ENCODE data around the gene DAPK1.
A peak's percentile ranks its signal among the peaks of the same experiment; 100 is the strongest.

The DAPK1 gene

DNA sequence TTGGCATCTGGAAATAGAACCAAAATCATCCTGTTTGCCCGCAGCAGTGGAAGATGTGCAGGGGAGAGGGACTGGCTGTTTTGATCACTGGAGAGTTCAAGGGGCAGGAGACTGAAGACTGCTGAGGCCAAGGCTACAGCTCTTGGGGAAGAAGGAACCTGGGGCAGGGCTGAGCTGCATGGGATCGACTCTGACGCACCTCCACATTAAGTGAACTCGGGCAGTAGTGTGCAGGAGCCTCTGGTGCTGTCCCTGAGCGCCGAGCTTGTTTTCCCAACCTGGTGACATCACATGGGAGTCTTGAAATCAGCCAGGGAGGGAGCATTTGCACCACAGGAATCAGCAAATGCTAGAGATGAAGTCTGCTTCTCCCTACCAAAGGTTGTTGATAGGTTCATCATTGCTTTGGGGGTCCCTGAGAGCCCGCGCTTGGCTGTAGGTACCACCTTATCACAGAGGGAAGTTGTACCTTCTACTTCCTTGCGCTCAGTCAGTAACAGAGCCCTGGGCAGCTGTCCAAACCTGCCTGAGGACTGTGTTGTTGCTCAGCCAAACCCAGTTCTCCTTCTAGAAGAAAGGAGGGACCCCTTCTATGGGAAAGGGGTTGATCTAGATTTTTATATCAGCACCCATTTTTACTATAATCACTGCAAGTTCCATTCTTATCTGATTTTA, 175.9 kb downstream of the DAPK1 start:
- no peak for DNase-seq

DNA sequence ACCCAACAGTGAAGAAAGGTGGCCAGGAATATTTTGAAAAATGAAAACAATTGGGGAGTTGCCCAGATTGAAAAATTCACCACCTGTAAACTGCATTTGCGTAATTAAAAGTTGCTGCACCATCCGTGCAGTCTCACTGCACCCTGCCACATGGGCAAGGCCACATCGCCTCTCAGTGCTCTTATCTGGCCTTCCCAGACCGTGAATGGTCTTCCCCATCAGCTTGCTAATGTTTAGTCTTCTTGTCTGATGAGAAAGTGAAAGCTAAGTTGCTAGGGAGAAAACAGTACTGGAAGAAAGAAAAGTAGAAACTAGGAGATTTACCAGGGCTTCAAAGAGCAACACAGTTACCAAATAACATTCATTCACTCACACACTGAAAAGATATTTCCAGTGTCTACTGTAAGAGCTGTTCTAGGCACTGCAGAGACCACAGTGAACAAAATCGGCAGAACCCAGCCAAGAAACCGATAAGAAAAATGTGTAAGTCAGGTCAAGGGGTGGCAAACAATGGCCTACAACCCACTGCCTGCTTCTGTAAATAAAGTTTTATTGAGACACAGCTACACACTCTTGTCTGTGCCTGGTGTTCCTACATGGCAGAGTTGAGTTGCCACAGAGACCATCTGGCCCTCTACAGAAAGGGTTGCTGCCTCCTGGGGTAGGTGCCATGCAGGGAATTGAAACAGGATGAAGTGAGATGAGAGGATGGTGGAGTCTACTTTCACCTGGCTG, 177.1 kb downstream of the DAPK1 start:
- DNase-seq, result no peak

- no peak for DNase-seq
Measured at GRCh38 chr9:87675906-87676515, 178.3 kb downstream of the DAPK1 start.

DNA sequence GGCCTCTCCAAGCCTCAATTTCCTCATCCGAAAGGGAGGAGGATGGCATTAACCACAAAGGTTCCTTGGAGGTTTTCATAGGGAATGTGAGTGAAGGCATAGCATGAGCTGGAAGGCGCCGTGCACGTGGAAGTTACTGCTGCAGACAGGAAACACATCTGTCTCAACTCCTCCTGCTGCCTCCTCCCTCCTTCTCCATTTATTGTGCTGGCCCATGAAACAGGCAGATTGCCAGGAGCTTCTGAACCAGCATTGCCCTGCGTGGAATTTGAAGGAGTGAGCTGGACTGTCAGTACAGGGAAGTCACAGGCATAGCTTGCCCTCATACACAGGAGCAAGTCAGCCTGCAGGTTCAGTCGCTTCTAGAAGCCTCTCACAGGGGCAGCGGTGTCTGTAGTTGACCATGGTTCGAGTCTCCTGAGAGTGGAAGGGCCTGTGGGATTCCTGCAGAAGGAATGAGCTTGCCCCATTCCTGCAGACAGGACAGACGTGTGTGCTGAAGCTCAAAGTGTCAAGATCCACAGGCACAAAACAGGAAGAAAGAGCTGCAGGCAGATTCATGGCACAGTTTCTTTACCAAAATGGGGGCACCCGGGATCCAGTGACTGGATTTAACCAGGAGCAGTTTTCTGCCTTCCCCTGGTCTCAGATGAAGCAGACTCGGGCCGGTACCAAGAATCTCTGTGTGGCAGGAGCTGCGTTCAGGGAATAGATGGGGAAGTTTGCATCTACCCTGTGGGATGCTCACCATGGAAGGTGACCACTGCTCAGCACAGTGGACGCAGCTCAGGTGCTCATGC, 179.5 kb downstream of the DAPK1 start:
- DNase-seq, result no peak

DNA sequence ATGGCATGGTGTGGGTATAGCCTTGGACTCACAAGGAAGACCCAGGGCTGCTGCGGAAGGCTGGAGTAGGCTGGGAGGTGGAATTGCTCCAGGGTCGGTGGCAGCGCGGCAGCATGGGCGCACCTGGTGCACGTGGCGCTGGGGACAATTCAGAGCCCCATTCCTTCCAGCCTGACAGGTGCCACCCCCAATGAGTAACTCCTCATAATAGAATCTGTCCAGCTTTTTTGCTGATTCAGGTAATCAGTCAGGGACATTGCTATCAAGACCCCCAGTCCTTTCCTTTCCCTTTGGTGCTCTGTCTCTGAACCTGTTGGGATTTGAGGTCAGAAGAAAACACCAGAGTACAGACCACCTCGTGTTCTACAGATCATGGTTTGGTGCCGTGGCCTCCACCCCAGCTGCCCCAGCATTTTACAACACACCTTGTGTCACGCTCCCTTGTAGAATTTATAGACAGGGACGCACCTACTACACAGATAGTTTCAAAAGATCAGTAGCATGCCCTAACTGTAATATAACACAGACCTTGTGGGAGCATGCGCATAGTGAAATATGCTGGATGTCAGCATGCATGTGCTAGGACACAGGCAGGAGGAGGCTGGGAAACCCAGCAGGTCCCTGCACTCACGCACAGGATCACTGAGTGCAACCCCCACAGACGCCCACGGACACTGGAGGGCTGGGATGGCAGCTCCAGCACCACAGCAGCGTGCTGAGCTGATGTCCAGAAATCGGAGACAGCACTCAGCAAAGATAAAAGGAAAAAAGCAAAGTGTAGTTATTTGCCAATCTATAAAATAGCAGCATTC, 180.3 kb downstream of the DAPK1 start:
- DNase-seq, result no peak

DNA sequence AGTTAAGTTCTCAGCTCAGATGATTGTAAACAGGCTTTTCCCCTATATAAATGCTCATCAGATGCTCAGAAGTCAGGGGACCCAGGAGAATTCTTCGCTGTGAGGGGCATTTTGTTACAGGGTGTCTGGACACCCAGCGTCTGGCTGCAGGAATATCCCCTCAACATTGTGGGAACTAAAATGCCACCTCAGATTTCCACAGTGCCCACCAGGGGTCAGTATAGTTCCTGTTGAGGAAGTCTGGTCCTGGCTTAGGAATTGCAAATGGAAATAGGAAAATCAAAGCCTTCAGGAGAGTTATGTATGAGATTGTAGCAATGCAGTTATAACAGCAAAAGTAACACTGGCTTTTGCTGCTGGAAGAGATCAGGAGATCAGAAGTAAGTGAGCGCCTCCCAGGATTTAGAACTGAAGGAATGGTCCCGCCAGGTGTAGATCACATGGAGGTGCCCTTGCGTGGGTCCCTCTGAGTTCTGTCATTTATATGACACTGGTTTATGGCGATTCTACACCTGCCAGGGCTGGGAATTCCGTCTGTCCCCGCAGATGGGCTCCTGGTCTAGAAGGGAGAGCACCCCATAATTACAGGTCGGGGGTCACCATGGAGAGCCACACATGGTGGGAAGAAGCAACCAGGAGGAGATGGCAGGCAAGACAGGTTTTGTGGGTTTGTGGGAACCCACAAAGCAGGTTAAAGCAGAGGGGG, 181.1 kb downstream of the DAPK1 start:
- peak; percentile 59 for DNase-seq

GRCh38 chr9:87681271-87682061, 183.8 kb downstream of the DAPK1 start:
- no peak for DNase-seq

DNA sequence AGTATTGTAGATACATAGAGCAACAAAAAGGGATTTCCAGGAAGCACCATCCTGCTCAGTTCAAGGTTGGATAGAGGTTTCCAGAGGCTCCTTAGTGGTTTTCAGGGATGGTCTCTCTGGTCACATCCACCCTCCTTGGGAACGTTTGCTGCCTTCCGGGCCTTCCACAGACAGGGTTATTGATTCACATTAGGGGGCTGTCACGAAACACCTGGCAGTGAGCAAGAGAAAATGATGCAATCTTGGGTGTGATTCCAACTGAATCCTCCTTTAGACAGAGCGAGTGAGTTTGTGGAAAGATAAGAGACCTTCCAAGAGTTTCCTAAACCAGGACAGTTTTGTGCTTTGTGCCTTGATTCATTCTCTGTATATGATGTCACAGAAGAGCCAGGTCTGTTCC, 184.4 kb downstream of the DAPK1 start:
- DNase-seq, result no peak

DNA sequence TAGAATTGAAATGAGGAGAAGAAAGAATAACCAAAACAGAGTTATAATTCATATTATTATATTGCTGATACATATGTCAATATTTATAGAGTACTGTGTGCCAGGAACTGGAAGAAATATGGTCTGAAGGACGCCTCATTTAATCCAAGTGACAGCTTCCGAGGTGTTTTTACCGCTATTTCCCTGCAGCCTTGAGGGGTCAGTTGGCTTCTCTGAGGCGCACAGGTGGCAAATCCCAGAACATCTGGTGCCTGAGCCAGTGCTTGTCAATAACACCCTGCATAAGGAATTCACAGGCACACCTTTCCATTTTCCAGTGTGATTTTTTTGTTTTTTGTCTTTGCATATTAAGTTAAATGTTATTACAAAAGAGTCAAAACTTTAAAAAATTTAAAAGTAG, 185.0 kb downstream of the DAPK1 start:
- DNase-seq, result no peak

- no peak for DNase-seq
Measured at GRCh38 chr9:87683751-87684626, 186.3 kb downstream of the DAPK1 start.

DNA sequence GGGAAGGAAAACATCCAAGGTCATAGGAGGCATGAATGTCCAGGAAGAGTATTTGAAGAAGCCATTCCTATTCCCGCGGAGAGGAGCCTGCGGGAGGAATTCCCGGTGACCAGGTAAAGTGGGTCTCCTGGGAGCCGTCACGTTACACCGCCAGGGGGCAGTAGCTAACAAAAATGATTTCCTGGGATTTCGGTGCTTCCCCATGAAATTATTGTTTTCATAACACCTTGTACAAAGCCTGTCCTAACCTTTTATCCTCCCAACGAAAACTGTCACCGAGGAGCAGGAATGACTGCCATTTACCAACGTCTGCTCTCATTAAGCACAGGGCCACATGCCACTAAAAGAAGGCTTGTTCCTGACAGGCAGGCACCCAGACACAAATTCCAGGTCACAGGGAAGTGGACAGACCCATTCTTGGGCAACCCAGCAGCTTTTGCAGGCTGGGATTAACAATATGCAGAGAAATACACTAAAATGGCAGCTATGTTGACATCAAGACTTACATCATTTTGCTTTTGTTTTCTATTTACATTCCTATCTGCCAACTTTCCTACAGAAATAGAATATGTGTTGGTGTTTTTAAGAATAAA, 187.1 kb downstream of the DAPK1 start:
- peak; percentile 26 for DNase-seq

DNA sequence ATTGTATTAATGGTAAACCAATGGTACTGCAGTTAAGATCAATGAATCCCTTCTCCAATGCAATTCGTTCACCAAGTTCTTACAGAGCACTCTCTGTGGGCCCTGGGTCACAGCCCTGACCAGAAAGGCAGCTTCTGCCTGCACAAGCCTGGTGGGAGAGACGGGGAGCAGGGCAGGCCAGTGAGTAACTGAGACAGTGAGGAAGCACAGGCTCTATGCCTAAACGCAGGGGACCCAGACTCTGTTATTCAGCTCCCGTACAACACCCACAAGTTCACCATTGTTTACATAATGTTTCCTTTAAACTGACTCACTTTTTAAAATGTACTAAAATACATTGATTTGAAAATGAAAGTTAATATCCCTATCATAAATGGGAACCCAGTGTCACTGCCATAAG, 187.8 kb downstream of the DAPK1 start:
- DNase-seq, result peak; percentile 19

DNA sequence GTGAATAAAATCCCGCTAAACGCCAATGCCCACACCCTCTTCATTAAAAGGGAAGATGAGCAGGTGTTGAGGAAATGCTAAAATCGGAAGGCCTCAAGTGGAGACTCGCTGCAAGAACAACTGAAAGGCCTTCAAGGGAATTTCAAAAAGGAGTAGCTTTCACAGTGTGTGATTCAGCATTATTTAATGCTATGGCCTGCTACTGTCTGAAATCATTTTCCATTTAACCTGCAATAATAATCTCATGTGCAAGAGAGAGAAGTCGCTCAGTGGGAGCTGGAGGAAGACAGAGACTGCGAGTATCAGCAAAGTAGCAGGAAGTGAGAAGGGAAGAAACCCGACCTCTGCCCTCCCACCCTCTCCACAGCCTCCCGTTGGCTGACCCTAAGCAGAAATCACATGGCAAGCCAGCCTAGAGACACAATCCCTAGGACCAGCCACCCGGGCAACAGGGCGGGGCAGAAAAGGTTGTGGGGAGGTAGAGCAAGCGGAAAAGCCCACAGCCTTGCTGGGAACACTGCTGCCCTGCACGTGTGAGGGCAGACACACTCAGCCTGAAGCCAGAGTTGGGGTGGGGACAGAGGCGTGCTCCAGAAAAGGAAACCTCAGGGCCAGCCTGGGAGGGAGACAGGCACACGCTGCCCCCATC, 188.3 kb downstream of the DAPK1 start:
- peak; percentile 8 for DNase-seq

DNA sequence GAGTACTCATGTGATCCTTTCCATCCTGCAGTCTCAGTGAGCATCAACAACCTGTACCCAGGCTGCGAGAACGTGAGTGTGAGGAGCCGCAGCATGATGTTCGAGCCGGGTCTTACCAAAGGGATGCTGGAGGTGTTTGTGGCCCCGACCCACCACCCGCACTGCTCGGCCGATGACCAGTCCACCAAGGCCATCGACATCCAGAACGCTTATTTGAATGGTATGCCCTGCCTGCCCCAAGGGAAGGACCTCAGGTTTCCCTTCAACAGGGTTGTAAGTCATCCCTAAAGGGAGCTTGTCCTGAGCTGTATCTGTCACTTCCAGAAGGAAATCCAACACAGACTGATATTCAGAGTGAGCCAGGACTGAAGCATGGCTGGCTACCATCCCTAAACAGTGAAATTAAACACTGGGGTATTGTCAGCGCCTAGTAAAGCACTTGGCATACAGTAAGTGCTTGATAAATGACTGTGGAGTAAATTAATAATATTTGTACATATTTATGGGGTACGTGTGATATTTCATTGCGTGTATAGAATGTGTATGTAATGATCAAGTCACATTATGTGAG, 188.9 kb downstream of the DAPK1 start:
- DNase-seq, result no peak

GRCh38 chr9:87687207-87687606, 189.5 kb downstream of the DAPK1 start:
- DNase-seq, result no peak

DNA sequence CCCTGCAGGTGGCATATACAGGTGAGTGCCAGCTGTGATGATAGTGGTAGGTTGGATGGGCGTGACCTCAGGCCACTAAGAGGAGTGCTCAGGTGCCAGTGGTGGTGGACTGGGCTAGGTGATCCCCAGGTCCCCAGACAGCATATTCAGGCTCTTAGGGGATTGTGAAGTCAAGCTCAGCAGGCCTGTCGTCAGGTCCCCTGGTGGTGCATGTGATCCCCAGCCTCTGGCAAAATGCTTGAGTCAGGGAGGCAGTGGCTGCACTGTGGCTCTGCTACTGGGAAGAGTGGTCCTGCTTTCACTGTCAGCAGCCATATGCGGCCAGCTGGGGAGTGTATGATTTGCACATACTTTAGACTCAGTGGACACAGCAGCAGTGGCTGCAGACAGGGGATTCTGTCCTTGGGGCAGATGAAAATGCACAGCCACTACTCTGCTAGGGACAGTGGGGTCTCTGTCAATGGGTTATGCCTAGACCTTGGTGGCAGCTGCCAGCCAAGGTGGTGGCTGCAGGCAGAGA, 196.6 kb downstream of the DAPK1 start:
- no peak for DNase-seq

- DNase-seq, result no peak
Measured at GRCh38 chr9:87695523-87695922, 197.9 kb downstream of the DAPK1 start.

GRCh38 chr9:87696641-87697040, 199.0 kb downstream of the DAPK1 start:
- DNase-seq, result no peak

Measured in HCEC 1CT (cell line).